Endothelial cell (in vitro differentiated cells): ENCODE results near the gene UHMK1. TPM values are rescaled to one million over a fixed set of nuclear protein-coding genes. Genes with fewer than 3 reads are reported as not detected.

Experiments used
- DNase-seq: peaks from one replicate; pipeline ENCODE4 v3.0.0; 2021; ENCODE audit warnings: low spot score
- H3K27ac Mint-ChIP-seq: one replicate; pipeline ENCODE4 v1.8.0; 2021; ENCODE audit warnings: mixed read lengths, inconsistent platforms; ENCODE audit not compliant: unreplicated experiment
- H3K27me3 Mint-ChIP-seq: one replicate; pipeline ENCODE4 v1.8.0; 2021; ENCODE audit warnings: mild to moderate bottlenecking, moderate library complexity, mixed read lengths, inconsistent platforms; ENCODE audit not compliant: unreplicated experiment
- H3K36me3 Mint-ChIP-seq: one replicate; pipeline ENCODE4 v1.8.0; 2021; ENCODE audit warnings: mild to moderate bottlenecking, low read depth, mixed read lengths, inconsistent platforms; ENCODE audit not compliant: unreplicated experiment
- H3K4me1 Mint-ChIP-seq: one replicate; pipeline ENCODE4 v1.8.0; 2021; ENCODE audit warnings: mild to moderate bottlenecking, mixed read lengths, inconsistent platforms; ENCODE audit not compliant: unreplicated experiment
- H3K4me3 Mint-ChIP-seq: one replicate; pipeline ENCODE4 v1.8.0; 2021; ENCODE audit warnings: mild to moderate bottlenecking, mixed read lengths, inconsistent platforms; ENCODE audit not compliant: unreplicated experiment
- H3K9me3 Mint-ChIP-seq: one replicate; pipeline ENCODE4 v1.8.0; 2021; ENCODE audit warnings: mixed read lengths, inconsistent platforms; ENCODE audit not compliant: unreplicated experiment
- CTCF ChIP-seq: fragments of 200-600 bp; sonication (generic); IDR thresholded peaks from one replicate; pipeline ENCODE4 v1.5.0; 2021; ENCODE audit warnings: antibody characterized with exemption; ENCODE audit not compliant: unreplicated experiment
- total RNA-seq: library from RNA; stranded (reverse); fragmentation: NEBNext Ultra II Directional; extraction: Animal tissue kit (Norgen Biotek cat#: 25700); gene quantifications from one replicate; pipeline ENCODE4 v1.2.1, GENCODE V29; 2021; ENCODE audit not compliant: unreplicated experiment

The UHMK1 gene
- total RNA-seq, 1 donor from 2014 or later: 17.8 TPM

- H3K27me3 Mint-ChIP-seq: no peaks in the 10 kb centered on the region
- no peaks in the 10 kb centered on the region for H3K4me1 Mint-ChIP-seq
- H3K4me3 Mint-ChIP-seq: no peak overlapping the region
- H3K9me3 Mint-ChIP-seq: no peaks in the 10 kb centered on the region
- no peaks in the 10 kb centered on the region for H3K36me3 Mint-ChIP-seq
- no peak for TF ChIP-seq CTCF
- DNase-seq: no peak
- H3K27ac Mint-ChIP-seq: no peak overlapping the region
Observed at GRCh38 chr1:162527314-162527713, 29.7 kb downstream of the UHMK1 start.

GRCh38 chr1:162530307-162530987 is 32.8 kb downstream of the UHMK1 start:
- no peak overlapping the region for H3K27ac Mint-ChIP-seq
- no peak for TF ChIP-seq CTCF
- H3K36me3 Mint-ChIP-seq: no peaks in the 10 kb centered on the region

GRCh38 chr1:162530988-162531319 is 33.3 kb downstream of the UHMK1 start:
- Mint-ChIP-seq H3K4me3 (no peak overlapping the region), H3K4me1 (no peaks in the 10 kb centered on the region), H3K36me3 (no peaks in the 10 kb centered on the region), H3K27me3 (no peaks in the 10 kb centered on the region), H3K27ac (no peak overlapping the region), H3K9me3 (no peaks in the 10 kb centered on the region)
- no peak for TF ChIP-seq CTCF
- no peak for DNase-seq

More at GRCh38 chr1:162530307-162530987, 32.8 kb downstream of the UHMK1 start:
- no peaks in the 10 kb centered on the region for H3K4me1 Mint-ChIP-seq
- H3K9me3 Mint-ChIP-seq: no peaks in the 10 kb centered on the region
- H3K4me3 Mint-ChIP-seq: no peak overlapping the region
- no peaks in the 10 kb centered on the region for H3K27me3 Mint-ChIP-seq
- DNase-seq: no peak

- no peaks in the 10 kb centered on the region for H3K36me3 Mint-ChIP-seq
- no peak overlapping the region for H3K27ac Mint-ChIP-seq
- TF ChIP-seq CTCF: no peak
- H3K9me3 Mint-ChIP-seq: no peaks in the 10 kb centered on the region
- no peaks in the 10 kb centered on the region for H3K27me3 Mint-ChIP-seq
- no peaks in the 10 kb centered on the region for H3K4me1 Mint-ChIP-seq
- H3K4me3 Mint-ChIP-seq: no peak overlapping the region
- no peak for DNase-seq
Observed at GRCh38 chr1:162535501-162535900, 37.9 kb downstream of the UHMK1 start.

- Mint-ChIP-seq H3K4me3 (no peak overlapping the region), H3K36me3 (no peaks in the 10 kb centered on the region), H3K4me1 (no peaks in the 10 kb centered on the region), H3K9me3 (no peaks in the 10 kb centered on the region), H3K27me3 (no peaks in the 10 kb centered on the region), H3K27ac (no peak overlapping the region)
- DNase-seq: no peak
- no peak for TF ChIP-seq CTCF
Observed at GRCh38 chr1:162536511-162536910, 38.9 kb downstream of the UHMK1 start.
